RPMI7951 (cell line): ENCODE results near the gene IRGQ. TPM values are rescaled to one million over a fixed set of nuclear protein-coding genes. Genes with fewer than 3 reads are reported as not detected.
A peak's percentile ranks its signal among the peaks of the same experiment; 100 is the strongest.

Source experiments
- DNase-seq: peaks from one replicate; pipeline ENCODE4 v3.0.0-alpha.2; 2012; ENCODE audit warnings: low read depth
- total RNA-seq: library from RNA; depleted of rRNA; stranded (reverse); fragments of >200 nt; shearing (Covaris generic); gene quantifications from 2 replicates; pipeline ENCODE4 v1.2.3, GENCODE V29; 2014; rRNA removed

IRGQ gene
- total RNA-seq, 1 experiment from 2014 or later = 11.9 TPM

GRCh38 chr19:43541920-43542650, 53.8 kb downstream of the IRGQ start:
- no peak for DNase-seq

- DNase-seq = no peak
Measured at GRCh38 chr19:43540381-43540780, 55.6 kb downstream of the IRGQ start.

GRCh38 chr19:43538922-43539321, 57.0 kb downstream of the IRGQ start:
- DNase-seq = no peak

GRCh38 chr19:43534816-43535761, 60.8 kb downstream of the IRGQ start:
- peak; percentile 49 for DNase-seq

Other genes with a start within 250 kb of the IRGQ start
- not detected in 2 replicates for gene CD177, start 242.4 kb downstream of the IRGQ start, total RNA-seq
- not detected in 2 replicates for gene TEX101, start 181.2 kb downstream of the IRGQ start, total RNA-seq
- gene LYPD3, start 130.5 kb downstream of the IRGQ start, total RNA-seq = 1.3 and 1.8 TPM in 2 replicates
- gene PHLDB3, start 91.4 kb downstream of the IRGQ start, total RNA-seq = 12.1 and 12.8 TPM in 2 replicates
- 232 and 297 TPM in 2 replicates for gene ETHE1, start 68.9 kb downstream of the IRGQ start, total RNA-seq
- gene ZNF575, start 62.9 kb downstream of the IRGQ start, total RNA-seq = 0.20 TPM in 1 of 2 replicates, not detected in the other
- gene XRCC1, start 20.6 kb downstream of the IRGQ start, total RNA-seq = 36.7 and 42.7 TPM in 2 replicates
- 2.8 and 3.8 TPM in 2 replicates for gene PINLYP, start 20.3 kb downstream of the IRGQ start, total RNA-seq
- 13.1 and 18.9 TPM in 2 replicates for gene ZNF576, start 461 bp upstream of the IRGQ start, total RNA-seq
- 0.10 and 0.12 TPM in 2 replicates for gene SRRM5, start 16.0 kb upstream of the IRGQ start, total RNA-seq
- 49.5 and 62.6 TPM in 2 replicates for gene ZNF428, start 23.5 kb upstream of the IRGQ start, total RNA-seq
- gene CADM4, start 43.7 kb upstream of the IRGQ start, total RNA-seq = 2.5 and 3.8 TPM in 2 replicates
- gene PLAUR, start 74.0 kb upstream of the IRGQ start, total RNA-seq = 426 and 458 TPM in 2 replicates
- not detected in 2 replicates for gene IRGC, start 119.9 kb upstream of the IRGQ start, total RNA-seq
- gene SMG9, start 158.8 kb upstream of the IRGQ start, total RNA-seq = 17.0 and 39.3 TPM in 2 replicates
- gene KCNN4, start 184.8 kb upstream of the IRGQ start, total RNA-seq = 71.6 and 126 TPM in 2 replicates
- gene LYPD5, start 206.3 kb upstream of the IRGQ start, total RNA-seq = 0.24 and 0.59 TPM in 2 replicates
- gene ZNF283, start 231.2 kb upstream of the IRGQ start, total RNA-seq = 8.6 and 9.4 TPM in 2 replicates